ENCODE data around the gene KRTAP10-8.
"Not testable (repeated sequence)": the region's sequence is repeated elsewhere in the genome, so short reads cannot be mapped to it uniquely, and the experiment has no call there.

KRTAP10-8 gene

DNA sequence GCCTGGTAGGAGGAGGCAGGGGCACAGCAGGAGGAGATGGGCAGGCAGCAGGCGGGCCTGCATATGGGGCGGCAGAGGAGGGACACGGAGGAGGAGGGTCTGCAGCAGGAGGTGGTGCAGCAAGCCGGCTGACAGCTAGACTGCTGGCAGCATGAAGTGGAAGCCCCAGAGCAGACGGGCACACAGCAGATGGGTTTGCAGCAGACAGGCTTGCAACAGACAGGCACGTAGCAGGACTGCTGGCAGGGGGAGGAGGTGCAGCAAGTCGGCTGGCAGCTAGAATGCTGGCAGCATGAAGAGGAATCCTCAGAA is 32.1 kb upstream of the KRTAP10-8 start:
- no peak for DNase-seq

DNA sequence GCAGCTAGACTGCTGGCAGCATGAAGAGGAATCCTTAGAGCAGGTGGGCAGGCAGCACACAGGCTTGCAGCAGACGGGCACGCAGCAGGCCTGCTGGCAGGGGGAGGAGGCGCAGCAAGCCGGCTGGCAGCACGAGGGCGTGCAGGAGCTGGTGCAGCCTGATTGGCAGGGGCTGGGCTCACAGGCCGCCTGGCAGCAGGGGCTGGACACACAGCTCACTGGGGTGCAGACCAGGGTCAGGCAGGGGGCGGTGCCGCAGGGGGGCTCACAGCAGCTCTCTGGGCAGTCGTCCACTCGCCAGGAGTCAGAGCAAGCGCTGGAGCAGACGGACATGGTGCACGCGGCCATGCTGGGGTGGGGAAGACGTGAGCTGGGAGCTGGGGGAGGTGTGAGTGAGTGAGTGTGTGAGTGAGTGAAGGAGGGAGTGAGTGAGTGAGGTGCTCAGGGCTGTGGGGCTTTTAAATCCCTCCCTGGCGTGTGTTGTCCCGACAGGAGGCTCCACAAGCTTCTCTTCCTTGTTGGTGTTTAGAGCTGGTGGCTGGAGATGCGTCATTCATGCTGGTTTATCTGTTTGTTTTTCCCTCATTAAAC is 31.6 kb upstream of the KRTAP10-8 start, which contains the start of gene KRTAP10-5:
Gene KRTAP10-5 (minus strand): TSS at position 374 of the 591 bp plus-strand sequence. CDS start 26 bp downstream, at position 348.
- DNase-seq, result not testable (repeated sequence)

DNA sequence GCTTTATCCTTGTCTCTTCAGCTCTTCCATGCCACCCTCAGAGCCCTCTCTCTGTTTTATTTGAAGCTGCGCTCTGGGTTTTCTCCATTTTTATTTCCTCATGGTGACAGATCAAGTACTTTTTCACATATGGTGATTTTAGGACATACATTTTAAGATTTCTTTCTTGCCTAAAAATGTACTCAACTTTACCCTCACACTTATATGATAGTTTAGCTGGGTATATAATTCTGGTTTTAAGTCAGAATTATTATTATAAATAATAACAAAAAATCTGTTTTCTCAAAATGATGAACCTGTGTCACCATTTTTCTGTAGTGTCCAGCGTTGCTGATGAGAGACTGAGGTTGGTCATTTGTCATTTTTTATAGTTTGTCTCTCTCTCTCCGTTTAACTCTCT is 30.7 kb upstream of the KRTAP10-8 start:
- DNase-seq, result no peak

DNA sequence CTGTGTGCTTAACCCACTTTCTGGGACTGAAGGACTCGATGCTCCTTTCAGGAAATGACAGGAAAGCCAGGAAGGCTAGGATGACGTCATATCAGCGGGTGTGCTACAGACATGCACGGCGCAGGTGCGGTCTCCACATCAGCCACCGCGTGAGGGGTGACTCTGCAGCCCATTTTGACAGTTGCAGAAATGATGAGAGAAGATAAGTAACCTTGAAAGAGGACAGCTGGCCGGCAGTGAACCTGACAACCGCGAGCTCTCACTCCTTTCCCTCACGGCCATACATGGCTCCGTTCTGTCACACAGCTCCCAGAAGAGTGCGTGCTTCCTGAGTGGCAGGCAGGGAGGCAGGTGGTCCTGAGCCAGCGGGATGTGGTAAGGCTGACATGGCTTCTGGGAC is 29.8 kb upstream of the KRTAP10-8 start:
- DNase-seq, result no peak

DNA sequence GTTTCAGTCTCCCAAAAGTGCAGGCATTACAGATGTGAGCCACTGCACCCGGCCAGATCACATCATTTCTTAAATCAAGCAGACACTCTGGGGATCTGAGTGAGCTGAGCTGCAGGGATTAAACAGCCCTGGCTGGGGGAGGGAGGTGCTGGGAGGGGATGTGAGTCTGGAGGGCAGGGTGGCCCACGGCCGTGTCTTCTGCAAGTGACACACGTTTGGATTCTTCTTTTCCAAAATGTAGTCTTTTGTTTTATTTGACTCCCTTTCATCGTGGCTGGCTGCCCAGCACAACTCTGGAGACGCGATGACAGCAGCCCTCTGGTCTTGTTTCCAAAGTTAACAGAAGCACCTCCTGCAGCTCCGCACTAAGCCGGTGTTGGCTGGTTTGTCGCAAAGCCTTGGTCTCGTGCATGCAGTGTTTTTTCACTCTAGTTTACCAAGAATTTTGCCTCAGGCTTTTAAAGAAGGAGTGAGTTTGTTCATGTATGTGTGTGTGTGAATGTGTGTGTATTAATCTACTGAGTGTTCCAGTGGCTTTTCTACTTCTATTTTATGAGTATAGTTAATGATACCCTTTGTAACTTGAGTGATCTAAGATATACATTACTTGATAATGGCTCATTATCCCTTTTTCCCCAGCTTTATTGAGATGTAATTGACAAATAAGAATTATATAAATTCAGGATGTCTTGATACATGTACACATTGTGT is 28.6 kb upstream of the KRTAP10-8 start:
- DNase-seq, result no peak

DNA sequence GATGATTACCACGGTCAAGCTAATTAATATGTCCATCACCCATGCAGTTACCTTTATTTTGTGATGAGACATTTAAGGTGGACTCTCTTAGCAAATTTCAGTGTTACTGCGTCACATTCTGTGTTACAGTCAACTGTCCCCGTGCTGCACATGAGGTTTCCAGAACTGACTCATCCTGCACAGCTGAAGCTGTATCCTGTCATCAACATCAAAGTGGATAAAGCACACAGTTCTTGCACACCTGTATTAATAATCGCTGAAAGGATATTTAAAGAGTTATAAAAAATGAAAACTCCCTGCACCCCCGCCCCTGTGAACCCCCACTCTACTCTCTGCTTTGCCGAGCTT is 28.1 kb upstream of the KRTAP10-8 start:
- peak; percentile 43 for DNase-seq

DNA sequence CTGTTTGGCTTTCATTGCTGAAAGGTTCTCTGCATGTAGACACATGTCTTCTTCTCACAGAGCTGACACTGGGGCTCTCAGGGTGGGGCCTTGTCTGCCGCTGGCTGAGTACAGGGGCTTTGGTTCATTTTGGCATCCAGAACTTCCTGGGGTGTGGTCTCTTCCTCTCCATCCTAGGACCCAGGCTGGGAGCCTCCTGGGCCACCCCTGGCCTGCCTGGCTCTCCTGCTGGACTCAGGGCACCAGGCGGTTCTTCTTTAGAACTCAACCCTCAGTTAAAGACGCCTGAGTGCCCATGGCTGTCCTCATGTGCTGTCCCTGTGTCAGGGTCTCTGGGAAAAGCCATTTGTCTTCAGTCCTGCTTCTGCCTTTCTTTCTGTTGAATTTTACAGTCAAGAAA is 26.0 kb upstream of the KRTAP10-8 start:
- DNase-seq, result no peak

DNA sequence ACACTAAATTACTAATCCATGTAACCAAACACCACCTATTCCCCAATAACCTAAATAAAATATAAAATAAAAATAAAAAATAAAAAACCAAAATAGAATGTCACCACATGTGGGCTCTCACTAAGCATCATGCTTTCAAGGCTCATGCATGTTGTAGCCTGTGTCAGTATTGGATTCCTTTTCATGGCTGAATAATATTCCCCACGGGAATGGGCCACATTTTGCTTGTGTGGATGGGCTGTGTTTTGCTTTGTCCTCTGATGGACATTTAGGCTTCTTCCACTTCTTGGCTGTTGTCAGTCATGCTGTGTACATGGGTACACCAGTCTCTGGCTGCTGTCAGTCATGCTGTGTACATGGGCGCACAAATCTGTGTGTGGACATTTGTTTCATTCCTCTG is 22.8 kb upstream of the KRTAP10-8 start:
- DNase-seq, result no peak

DNA sequence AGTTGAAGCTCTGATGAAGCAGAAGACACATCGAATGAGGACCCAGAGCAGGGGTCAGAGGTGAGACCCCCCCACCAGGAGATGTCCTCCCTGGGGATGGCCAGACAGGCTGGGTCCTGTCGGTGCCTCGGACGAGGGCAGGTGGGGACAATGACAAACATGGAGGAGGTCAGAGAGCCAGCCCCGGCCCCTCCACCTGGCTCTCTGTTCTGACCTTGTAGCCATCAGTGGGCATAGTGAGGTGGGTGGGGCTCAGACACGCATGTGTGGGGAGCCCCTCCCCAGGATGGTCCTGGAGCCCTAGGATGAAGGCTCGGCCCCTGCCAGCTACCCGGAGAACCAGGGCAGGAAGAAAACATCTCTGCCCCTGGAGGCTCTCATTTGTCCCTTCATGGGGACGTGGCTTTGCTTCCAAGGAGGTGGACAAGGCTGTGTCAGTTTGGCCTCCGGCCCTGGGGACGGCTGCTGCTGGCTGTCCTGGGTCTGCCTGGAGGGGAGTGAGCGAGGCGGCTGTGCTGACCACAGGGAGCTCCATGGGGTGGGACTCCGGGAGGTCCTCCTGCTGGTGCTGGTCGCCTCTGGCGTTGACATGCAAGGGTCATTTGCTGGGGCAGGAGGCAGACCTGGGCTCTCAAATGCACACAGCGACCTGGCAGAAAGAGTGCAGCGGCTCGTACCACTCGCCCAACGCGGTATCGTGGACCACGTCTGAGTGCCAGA is 22.1 kb upstream of the KRTAP10-8 start:
- no peak for DNase-seq

DNA sequence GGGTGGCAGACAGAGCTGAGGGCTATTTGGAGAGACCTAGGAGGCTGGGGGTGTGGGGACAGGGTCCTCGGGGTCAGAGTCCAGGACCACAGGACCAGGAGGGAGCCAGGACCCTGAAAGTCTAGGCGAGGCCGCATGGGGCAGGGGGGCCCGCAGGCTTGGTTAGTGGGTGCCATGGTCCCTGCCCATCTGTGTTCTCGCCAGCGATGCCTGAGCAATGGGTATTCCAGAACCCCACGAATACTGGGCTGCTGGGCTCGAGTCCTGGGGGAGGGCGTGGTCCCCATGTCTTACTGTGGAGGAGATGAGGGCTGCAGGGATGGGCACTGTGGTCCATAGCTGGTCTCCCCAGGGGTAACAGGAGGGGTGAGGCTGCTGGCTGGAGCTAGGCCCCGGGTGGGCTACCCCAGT is 21.6 kb upstream of the KRTAP10-8 start:
- DNase-seq, result no peak

DNA sequence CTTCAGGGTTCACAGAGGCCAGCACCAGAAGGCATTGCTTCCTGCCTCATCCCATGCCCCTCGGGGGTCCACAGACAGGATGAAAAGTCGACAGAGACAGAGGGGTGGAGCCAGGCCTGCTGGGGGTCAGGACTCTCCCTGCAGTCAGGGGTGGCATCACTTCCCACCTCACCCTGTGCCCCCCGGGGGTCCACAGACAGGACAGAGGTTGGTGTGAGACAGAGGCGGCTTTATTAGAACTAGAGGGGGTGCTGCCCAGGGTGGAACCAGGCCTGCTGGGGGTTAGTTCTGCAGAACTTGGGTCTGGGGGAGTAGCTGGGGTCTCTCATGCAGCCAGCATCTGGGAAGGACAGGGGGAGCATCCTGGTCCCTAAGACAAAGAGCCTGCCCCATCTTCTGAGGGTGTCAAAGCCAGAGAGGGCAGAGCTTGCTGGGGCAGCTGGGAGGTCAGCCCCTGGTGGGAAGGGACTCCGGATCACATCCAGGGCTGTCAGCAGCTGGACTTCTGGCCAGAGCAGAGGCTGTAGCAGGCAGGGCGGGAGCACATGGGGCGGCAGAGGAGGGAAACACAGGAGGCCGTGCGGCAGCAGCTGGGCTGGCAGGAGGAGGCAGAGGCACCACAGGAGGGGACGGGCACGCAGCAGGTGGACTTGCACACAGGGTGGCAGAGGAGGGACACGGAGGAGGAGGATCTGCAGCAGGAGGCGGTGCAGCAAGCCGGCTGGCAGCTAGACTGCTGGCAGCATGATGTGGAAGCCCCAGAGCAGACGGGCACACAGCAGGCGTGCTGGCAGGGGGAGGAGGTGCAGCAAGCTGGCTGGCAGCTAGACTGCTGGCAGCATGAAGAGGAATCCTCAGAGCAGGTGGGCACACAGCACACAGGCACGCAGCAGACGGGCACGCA is 20.7 kb upstream of the KRTAP10-8 start:
- not testable (repeated sequence) for DNase-seq

DNA sequence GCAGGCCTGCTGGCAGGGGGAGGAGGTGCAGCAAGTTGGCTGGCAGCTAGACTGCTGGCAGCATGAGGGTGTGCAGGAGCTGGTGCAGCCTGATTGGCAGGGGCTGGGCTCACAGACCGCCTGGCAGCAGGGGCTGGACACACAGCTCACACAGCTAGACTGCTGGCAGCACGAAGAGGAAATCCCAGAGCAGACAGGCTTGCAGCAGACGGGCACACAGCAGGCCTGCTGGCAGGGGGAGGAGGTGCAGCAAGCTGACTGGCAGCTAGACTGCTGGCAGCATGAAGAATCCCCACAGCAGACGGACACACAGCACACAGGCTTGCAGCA is 20.1 kb upstream of the KRTAP10-8 start:
- not testable (repeated sequence) for DNase-seq

DNA sequence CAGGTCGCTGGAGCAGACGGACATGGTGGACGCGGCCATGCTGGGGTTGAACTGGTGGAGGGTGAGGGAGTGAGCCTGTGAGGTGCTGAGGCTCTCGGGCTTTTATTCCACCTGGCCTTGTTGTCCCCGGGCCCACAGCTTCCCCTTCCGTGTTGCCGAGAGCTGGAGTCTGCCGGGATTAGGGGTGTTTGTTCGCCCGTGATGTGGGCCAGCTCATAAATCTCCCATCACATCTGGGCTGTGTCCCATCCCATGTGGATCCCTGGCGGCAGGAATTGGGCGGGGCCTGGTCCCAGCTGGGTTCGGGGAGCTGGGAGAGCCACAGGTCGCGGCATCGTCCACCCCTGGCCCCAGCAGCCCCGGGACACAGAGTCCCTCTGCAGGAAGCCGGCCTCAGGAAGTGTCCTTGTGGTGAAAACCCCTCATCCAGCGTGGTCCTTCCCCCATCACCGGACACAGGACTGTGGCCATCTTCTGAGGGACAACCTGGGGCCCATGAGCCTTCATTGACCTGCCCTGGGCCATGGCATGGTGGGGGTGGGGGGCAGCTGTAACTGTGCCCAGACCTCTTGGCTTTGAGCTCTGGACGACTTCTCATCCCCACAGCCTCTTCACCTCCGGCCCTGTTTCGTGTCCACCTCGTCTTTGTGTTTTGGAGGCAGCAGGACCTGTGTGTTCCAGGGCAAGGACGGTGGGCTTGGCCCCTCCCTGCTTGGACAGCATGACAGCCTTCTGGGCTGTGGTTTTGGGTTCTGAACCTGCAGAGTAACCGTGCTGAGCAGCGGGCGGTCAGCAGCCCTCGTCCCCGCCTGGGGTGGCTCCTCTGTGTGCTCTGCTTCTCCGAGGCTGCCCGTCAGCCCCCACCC is 19.2 kb upstream of the KRTAP10-8 start, which contains the start of gene KRTAP10-6:
Gene KRTAP10-6 (minus strand): TSS at position 60 of the 866 bp plus-strand sequence. CDS start 21 bp downstream, at position 39.
- no peak for DNase-seq

DNA sequence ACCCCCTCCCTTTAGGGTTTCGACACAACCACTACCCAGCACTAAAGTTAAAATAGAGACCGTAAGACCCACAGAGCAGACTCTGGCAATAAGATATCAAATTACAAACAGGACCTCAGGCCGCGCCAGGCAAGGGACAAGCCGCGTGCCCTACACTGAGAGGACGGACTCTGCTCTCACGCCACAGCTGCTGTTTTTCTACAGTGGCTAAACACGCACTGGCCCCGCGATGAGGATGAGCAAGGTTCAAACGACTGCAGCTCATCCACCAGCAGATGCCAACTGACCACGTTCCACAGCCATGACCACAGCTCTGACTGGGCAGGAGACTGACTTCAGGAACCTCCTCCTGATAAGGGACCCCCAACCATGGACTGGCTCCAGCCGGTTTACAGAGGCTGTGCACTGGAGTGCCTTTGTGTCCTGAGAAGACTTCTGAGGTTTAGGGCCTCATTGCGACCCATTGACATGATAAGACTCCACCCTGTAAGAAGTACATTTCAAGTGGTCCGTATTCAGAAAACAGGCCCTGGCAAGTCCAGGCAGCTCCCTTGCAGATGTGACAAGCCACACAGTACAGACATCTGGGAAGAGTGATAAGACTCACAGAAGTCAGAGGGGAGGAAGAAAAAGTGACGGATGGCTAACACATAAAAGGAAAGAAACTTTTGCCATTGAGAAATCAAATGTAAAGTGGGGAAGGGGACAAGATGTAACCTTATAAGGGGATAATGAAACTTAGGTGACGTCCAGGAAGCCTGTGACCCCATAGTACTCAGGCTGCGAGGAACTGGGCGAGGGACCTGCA is 18.1 kb upstream of the KRTAP10-8 start:
- no peak for DNase-seq

DNA sequence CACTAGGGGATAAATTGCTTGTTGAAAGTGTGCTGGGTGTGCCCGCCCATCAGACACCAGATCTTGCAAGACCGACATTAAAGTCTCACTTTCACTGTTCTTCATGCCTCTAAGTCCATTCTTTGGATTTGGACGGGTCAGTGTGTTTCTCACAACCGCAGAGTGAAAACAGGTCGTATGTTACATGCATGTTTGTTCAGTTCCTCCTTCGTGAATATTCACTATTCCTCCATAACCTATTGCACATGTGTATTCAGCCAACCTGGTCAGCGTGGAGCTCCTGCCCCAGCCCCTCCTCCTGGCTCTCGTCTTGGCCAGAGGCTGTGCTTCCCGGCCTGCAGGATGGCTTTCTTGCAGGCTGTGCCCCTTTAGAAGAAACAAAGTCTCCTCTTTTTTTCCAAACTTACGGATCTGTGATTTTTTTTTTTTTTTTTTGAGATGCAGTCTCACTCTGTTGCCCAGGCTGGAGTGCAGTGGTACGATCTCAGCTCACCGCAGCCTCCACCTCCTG is 17.4 kb upstream of the KRTAP10-8 start:
- DNase-seq, result no peak

DNA sequence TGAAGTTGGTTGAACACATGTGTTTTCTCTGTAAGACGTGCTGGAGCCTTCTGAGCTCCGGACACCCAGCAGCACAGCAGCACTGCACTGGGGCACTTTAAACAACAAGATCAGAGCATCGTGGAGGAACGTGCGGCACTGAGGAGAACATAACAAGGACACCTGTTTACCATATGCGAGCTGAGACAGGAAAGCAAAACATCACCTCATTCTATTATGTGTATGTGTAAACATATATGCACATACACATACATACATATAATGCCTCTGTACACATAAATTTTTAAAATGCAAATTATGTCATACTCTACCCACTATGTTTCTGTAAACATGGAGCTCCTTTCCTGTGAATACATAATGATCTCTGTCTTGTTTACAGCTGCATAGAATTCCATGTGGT is 16.4 kb upstream of the KRTAP10-8 start:
- no peak for DNase-seq

DNA sequence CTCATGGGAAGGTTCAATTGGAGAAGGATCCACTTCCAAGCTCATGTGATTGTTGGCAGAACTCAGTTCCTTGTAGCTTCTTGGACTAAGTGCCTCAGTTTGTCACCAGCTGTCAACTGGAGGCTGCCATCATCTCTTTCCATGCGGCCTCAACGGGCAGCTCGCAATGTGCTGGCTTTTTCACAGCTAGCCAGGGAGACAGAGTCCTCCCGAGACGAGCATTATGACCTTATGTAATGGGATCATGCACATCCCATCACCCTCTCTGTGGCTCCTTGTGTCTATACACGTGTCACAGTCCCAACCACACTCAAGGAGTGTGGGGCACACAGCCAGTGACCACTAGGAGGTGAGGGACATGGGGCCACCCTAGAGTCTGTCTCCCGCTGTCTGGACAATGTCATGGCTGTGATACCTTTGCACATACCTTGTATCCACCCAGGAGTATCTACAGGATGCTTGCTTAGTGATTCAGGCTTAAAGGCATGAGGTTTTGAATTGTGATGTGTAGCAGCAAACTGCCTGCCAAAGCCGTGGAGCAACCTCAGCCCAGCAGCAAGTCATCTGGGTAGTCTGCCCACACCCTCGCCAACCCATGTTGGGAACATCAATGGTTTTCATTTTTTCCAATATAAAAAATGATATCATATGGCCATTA is 15.7 kb upstream of the KRTAP10-8 start:
- no peak for DNase-seq

DNA sequence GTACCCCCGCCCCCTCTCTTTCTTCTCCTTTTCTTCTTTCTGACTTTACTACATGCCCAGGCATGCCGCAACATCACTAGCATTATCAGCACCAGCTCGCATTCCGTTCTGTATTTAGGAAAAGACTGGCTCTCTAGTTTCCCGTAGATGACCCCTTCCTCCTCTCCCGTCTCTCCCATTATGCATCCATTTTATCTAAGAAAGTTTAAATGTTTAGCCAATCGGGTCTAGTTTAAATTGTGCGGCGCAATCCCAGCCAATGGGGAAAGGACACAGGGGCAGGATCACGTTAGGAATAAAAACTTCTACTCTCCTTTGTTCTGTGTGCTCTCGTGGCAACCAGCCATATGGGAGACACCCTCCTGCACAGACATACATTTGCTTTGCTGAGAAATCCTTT is 13.8 kb upstream of the KRTAP10-8 start:
- no peak for DNase-seq

DNA sequence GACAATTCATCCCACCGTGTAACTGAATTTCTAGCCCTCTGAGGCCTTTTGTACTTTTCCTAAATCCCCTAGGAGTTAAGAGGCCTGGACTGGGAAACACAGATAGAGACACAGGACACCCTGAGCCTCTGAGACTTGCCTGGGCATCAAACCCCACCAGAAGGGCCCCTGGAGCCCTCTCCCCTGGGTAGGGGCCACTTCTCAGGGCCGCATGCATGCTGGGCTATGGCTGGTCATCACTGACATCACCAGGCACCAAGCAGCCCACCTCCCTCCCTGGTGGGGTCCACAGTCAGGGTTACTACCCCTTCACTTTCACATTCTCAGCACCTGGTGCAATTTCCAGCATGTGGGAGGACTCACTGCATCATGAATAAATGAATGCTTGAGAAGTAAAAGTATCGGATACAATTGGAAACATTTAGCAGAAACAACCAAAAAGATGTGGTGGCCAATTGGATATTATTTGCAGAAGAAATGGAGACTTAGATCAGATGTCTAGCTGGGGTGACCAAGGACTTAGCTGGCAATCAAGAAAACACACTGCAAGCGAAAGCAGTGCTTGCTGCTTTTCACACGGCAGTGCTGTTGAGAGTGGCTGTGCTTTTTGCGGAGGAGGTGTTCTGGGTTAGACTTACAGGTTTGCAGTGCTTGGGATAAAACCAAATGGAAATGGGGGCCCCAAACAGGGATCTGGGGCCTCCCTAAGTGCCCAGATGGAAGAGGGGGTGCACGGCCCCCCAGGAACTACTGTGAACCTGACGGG is 12.4 kb upstream of the KRTAP10-8 start:
- DNase-seq, result no peak
